Myocyte (in vitro differentiated cells): ENCODE results near the gene AFDN. TPM values are rescaled to one million over a fixed set of nuclear protein-coding genes. Genes with fewer than 3 reads are reported as not detected.

Experiments used
- DNase-seq: peaks from one replicate; pipeline ENCODE4 v3.0.0-alpha.2; 2012; ENCODE audit warnings: low read depth
- total RNA-seq: library from RNA; depleted of rRNA; stranded (reverse); fragments of >200 nt; gene quantifications from 2 replicates; pipeline ENCODE4 v1.2.3, GENCODE V29; 2014

AFDN gene
- total RNA-seq, 1 donor from 2014 or later = 32.0 TPM

DNA sequence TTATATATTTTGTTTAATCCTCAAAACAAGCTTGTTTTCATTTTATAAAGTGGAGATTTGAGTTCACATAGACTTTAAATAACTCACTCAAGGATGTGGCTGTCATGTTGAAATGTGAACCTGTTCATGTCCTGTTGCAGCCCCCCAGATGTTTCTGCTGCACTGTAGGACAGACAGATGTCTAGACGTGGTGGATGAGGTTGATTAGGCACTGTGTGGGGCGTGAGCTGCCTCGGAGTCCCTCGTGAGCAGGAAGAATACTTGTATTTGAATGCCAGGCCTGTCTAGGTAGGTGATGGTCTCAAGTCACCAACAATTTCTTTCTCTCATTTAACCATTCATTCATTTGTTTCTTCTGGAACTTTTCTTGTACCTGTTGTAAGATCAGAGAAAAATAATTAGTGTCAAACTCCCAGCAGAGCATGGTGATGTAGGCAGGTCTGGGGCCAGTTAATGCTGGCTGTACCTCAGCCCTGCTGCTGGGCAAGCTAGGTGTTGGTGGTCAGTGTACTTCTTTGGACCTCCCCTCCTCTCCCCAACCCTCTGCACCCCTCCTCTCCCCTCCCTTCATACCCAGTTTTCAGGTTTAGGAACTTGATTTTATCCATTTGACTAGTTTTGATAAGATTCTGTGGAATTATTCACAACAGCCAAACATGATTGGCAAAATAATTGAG is 34.0 kb downstream of the AFDN start:
- DNase-seq = no peak

GRCh38 chr6:167861424-167861823 is 34.7 kb downstream of the AFDN start:
- no peak for DNase-seq

DNA sequence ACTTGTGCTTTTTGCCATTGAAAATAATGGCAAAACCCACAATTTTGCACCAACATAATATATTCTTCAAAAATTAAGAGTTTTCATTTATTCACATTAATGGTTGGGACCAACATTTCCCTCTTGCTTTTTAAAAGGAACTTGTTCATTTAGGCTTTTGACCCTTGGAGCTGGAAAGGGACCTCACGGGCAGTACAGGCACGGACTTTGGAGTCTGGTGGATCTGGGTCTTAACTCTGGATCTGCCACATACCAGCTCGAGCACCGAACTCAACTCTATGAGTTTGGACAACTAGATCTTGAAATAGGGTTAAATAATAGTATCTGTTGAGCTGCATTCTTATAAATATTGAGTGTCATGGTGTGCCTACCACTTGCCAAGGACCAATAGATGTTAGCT is 37.2 kb downstream of the AFDN start:
- DNase-seq = no peak

- DNase-seq = no peak
Measured at GRCh38 chr6:167866642-167867041, 39.9 kb downstream of the AFDN start.

DNA sequence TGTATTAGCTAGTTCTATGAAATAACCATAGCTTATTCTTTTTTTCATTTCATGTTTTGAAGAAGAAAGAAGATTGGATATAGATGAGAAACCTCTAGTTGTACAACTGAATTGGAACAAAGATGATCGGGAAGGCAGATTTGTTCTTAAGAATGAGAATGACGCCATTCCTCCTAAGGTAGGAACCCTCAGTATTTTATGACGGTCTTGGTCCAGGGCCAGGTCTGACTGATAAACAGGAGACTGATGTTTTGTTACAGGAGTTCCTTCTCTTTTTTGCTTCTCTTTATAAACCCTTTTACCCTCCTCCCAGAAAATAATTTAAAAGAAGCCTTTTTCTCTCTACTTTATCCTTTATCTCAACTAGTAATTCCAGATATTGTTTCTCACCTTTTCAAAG is 43.6 kb downstream of the AFDN start:
- DNase-seq = no peak

GRCh38 chr6:167872538-167873210 is 46.0 kb downstream of the AFDN start:
- DNase-seq = no peak

GRCh38 chr6:167877994-167878779 is 51.5 kb downstream of the AFDN start:
- no peak for DNase-seq

DNA sequence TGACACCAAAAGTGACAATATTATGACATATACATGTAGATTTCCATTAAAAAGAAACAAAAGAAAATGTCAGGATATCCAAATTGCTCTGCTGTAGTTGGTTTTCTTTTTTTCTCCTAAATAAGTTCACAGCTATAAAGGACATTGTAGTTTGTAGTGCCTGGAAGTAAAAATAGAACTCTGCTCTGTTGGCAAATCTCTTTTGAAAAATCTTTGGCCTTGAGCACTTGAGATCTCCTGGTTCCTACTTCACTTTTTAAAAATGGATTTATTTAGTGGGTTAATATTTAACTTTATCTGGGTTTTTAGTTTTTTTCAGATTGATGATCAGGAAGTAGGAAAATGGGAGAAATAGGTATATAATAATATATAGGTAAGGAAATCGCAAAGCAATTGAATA is 52.9 kb downstream of the AFDN start:
- DNase-seq = no peak

- no peak for DNase-seq
Measured at GRCh38 chr6:167881327-167881726, 54.6 kb downstream of the AFDN start.

DNA sequence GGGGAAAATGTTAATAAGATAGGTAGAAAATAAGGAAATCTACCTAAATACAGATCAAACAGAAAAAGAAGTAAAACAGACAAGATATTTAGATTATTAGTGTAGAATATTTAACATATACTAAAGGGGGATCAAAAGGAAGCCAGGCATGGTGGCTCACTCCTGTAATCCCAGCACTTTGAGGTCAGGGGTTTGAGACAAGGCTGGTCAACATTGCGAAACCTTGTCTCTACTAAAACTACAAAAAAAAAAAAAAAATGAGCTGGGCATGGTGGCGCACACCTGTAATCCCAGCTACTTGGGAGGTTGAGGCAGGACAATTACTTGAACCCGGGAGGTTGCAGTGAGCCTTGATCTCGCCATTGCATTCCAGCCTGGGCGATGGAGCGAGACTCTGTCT is 55.5 kb downstream of the AFDN start:
- no peak for DNase-seq

GRCh38 chr6:167888098-167888497 is 61.4 kb downstream of the AFDN start:
- DNase-seq = no peak

DNA sequence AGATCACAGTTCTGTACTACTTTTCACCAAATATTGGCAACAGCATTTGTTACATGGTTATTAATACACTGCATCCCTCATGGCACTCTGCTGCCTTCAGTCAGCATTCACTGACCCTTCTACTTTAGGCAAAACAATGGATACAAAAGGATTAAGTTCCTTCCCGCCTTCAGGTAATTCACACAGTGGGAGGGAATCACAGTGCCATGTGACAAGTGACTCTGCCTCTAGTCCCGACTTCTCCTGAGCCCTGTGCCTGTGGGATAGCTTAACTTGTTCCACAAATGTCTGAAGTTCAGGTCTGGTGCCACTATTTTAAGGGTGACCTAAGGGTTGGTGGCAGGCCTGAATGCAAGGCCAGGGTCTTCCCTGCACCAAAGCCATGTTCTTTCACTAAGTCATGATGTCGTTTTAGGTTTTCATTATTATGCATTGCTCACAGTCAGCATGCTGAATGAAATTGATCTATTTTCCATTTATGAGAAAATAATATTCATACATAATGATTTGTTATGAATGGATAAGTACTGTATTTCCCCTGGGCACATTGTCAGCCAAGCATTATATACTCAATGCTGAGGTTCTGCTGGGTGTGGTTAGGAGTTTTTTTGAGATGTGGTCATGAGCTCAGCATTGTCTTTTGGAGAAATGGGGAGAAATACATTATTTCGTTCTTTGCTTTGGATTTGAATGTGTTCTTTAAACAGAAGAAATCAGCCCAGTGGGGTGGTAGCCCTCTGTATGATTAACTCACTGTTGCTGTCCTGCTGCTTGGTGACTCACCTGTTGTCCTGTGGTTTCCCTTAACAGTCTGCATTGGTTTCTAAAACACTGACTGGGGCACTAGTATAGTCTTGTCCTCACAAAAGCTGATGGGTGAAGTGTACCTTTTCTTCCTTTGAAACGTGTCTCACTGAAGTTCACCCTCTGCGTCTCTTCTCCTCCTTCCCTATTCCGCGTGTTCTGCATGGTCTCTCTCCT is 66.4 kb downstream of the AFDN start:
- peak; percentile 59 for DNase-seq

DNA sequence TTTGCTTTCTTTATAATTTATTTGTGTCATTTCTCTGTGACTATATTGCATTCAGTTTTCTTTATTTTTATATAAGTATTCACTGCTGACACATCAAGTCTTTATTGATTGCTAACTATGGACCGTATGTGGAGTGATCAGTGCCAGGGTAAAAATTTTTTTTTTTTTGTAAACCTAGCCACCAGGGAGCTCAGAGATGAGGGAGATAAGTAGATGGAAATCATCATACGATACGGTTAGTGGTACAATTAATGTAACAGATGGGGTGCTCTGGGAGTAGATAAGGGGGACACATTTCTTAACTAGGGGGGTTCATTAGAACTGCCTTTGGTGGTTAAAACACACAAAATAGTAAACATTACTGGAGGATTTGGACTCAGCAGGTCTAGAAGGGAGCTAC is 68.3 kb downstream of the AFDN start:
- no peak for DNase-seq

GRCh38 chr6:167896648-167897047 is 69.9 kb downstream of the AFDN start:
- no peak for DNase-seq

- peak; percentile 43 for DNase-seq
Measured at GRCh38 chr6:167898673-167899311, 72.1 kb downstream of the AFDN start.

DNA sequence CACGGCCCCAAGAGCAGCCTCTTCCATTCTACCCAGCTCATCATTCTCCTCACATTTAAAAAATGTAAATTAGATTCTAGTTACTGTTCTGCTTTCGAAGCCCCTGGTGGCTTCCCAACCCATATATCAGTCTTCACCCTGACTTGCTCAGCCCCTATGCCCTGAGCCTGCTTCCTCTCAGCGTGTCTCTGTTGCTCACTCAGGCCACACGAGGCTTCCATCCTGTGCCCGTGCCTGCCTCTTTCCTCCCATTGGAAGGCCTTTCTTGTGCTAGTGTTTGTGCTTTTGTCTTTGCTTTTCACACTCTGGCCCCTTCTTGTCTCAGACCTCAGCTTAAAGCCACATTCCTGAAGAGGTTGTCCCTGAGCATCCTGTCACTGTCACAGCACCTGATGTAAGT is 78.1 kb downstream of the AFDN start:
- no peak for DNase-seq

GRCh38 chr6:167906899-167907298 is 80.2 kb downstream of the AFDN start:
- DNase-seq = peak; percentile 14

- peak; percentile 33 for DNase-seq
Measured at GRCh38 chr6:167907837-167908681, 81.3 kb downstream of the AFDN start.

DNA sequence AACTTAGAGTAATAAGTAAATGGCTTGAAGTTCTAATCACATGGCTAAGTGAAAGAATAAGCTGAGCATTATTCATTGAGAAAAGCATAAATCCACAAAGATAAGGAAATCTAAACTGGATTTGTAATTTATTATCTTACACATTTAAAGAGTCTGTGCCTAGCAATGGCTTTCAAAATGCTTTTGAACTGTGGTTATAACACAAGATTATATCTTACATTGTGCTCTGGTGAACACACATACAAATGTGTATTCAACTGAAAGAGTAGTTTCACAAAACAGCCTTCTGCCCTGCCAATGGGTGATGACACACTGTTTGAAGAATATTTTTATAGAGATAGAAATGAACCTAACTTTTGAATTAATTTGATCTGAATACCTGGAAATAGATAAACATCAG is 83.3 kb downstream of the AFDN start:
- no peak for DNase-seq

- DNase-seq = no peak
Measured at GRCh38 chr6:167910652-167911051, 83.9 kb downstream of the AFDN start.
